ENCODE results near the gene CDH12. TPM values are rescaled to one million over a fixed set of nuclear protein-coding genes. Genes with fewer than 3 reads are reported as not detected.
"Not testable (repeated sequence)": the region's sequence is repeated elsewhere in the genome, so short reads cannot be mapped to it uniquely, and the experiment has no call there.

CDH12 gene
- total RNA-seq, 1 experiment from 2014 or later = not detected

- ChIA-PET POLR2A (no interaction called here), RAD21 (ENCODE audit: low non-redundant PET in 1 of 2, low total read pairs in 2 of 2, uncharacterized antibody in 2 of 2, unreplicated experiment in 2 of 2) (no interaction called here), CTCF (no interaction called here)
- intact Hi-C loops (cut with micrococcal nuclease) = no loop called here
- BruUV-seq (replicated peaks) = no TSS peak
- no peaks in the 10 kb centered on the region for H3K4me1 ChIP-seq (ENCODE audit: control insufficient read depth in 1 of 2, insufficient read depth in 2 of 2, low read length in 2 of 2)
- H3K4me2 ChIP-seq (ENCODE audit: low read length) = no peak overlapping the region
- no peaks in the 10 kb centered on the region for H3K9me2 ChIP-seq (ENCODE audit: insufficient read depth)
- no peak overlapping the region for H3K9ac ChIP-seq (ENCODE audit: low read length)
- no peak for TF ChIP-seq CEBPB (IDR thresholded peaks at IDR 0.05; ENCODE audit: low read depth)
- ATAC-seq = no peak
- no peaks in the 10 kb centered on the region for H3K36me3 ChIP-seq (ENCODE audit: control insufficient read depth in 1 of 2, insufficient read depth in 2 of 2, low read length in 2 of 2)
- no peaks in the 10 kb centered on the region for H4K20me1 ChIP-seq (ENCODE audit: insufficient read depth)
- H3K79me2 ChIP-seq (ENCODE audit: insufficient read depth, low read length) = no peaks in the 10 kb centered on the region
- peaks cover 8 to 10% of the 10 kb centered on the region in 2 experiments; a peak in 2 of 4 replicates for H3K9me3 ChIP-seq (ENCODE audit: control insufficient read depth in 1 of 2, insufficient read depth in 1 of 2, low read depth in 1 of 2, low read length in 2 of 2)
- no peak for DNase-seq (ENCODE audit: low read depth, low spot score)
- H3K4me3 ChIP-seq (replicated peaks in 1 of 2; ENCODE audit: low read depth in 1 of 2, low read length in 2 of 2) = no peak overlapping the region
- H3K27ac ChIP-seq (ENCODE audit: low read depth, low read length) = no peak overlapping the region
- no peaks in the 10 kb centered on the region for H3K27me3 ChIP-seq (ENCODE audit: insufficient read depth, low read length)
- H2AFZ ChIP-seq (ENCODE audit: low read depth, low read length, poor library complexity, severe bottlenecking) = no peak overlapping the region
Measured at GRCh38 chr5:22611327-22611726, 241.8 kb downstream of the CDH12 start.

- H3K36me3 ChIP-seq (ENCODE audit: control insufficient read depth in 1 of 2, insufficient read depth in 2 of 2, low read length in 2 of 2); H3K4me2 ChIP-seq (ENCODE audit: low read length); H3K27me3 ChIP-seq (ENCODE audit: insufficient read depth, low read length); H3K9me2 ChIP-seq (ENCODE audit: insufficient read depth); RAD21 ChIA-PET (ENCODE audit: low non-redundant PET in 1 of 2, low total read pairs in 2 of 2, uncharacterized antibody in 2 of 2, unreplicated experiment in 2 of 2); POLR2A ChIA-PET; CTCF ChIA-PET; ATAC-seq; H3K79me2 ChIP-seq (ENCODE audit: insufficient read depth, low read length); H4K20me1 ChIP-seq (ENCODE audit: insufficient read depth); H3K27ac ChIP-seq (ENCODE audit: low read depth, low read length); H3K9ac ChIP-seq (ENCODE audit: low read length); H3K4me1 ChIP-seq (ENCODE audit: control insufficient read depth in 1 of 2, insufficient read depth in 2 of 2, low read length in 2 of 2); DNase-seq (ENCODE audit: low read depth, low spot score); BruUV-seq (replicated peaks); H2AFZ ChIP-seq (ENCODE audit: low read depth, low read length, poor library complexity, severe bottlenecking); intact Hi-C loops (cut with micrococcal nuclease); H3K4me3 ChIP-seq (replicated peaks in 1 of 2; ENCODE audit: low read depth in 1 of 2, low read length in 2 of 2): not testable (repeated sequence)
- peaks cover 4 to 33% of the 10 kb centered on the region in 2 experiments; a peak in 2 of 4 replicates for H3K9me3 ChIP-seq (ENCODE audit: control insufficient read depth in 1 of 2, insufficient read depth in 1 of 2, low read depth in 1 of 2, low read length in 2 of 2)
Measured at GRCh38 chr5:22607498-22607897, 245.6 kb downstream of the CDH12 start.

GRCh38 chr5:22605473-22605872, 247.7 kb downstream of the CDH12 start:
- Histone ChIP-seq H3K4me2 (ENCODE audit: low read length) (no peak overlapping the region), H3K9me2 (ENCODE audit: insufficient read depth) (no peaks in the 10 kb centered on the region), H4K20me1 (ENCODE audit: insufficient read depth) (no peaks in the 10 kb centered on the region), H3K9ac (ENCODE audit: low read length) (no peak overlapping the region), H3K27me3 (ENCODE audit: insufficient read depth, low read length) (no peaks in the 10 kb centered on the region), H3K9me3 (ENCODE audit: control insufficient read depth in 1 of 2, insufficient read depth in 1 of 2, low read depth in 1 of 2, low read length in 2 of 2) (peaks cover 10 to 25% of the 10 kb centered on the region in 2 experiments; a peak in 2 of 4 replicates), H3K4me3 (replicated peaks in 1 of 2; ENCODE audit: low read depth in 1 of 2, low read length in 2 of 2) (no peak overlapping the region), H3K27ac (ENCODE audit: low read depth, low read length) (no peak overlapping the region), H2AFZ (ENCODE audit: low read depth, low read length, poor library complexity, severe bottlenecking) (no peak overlapping the region), H3K79me2 (ENCODE audit: insufficient read depth, low read length) (no peaks in the 10 kb centered on the region), H3K36me3 (ENCODE audit: control insufficient read depth in 1 of 2, insufficient read depth in 2 of 2, low read length in 2 of 2) (no peaks in the 10 kb centered on the region), H3K4me1 (ENCODE audit: control insufficient read depth in 1 of 2, insufficient read depth in 2 of 2, low read length in 2 of 2) (no peaks in the 10 kb centered on the region)
- ChIA-PET RAD21 (ENCODE audit: low non-redundant PET in 1 of 2, low total read pairs in 2 of 2, uncharacterized antibody in 2 of 2, unreplicated experiment in 2 of 2) (no interaction called here), CTCF (no interaction called here), POLR2A (no interaction called here)
- no peak for ATAC-seq
- no TSS peak for BruUV-seq (replicated peaks)
- no peak for DNase-seq (ENCODE audit: low read depth, low spot score)
- intact Hi-C loops (cut with micrococcal nuclease) = no loop called here
- TF ChIP-seq EZH2phosphoT487 (IDR thresholded peaks at IDR 0.05; ENCODE audit: borderline replicate concordance) (no peak), YY1 (IDR thresholded peaks at IDR 0.05; ENCODE audit: extremely low read depth, insufficient replicate concordance, low read depth, low read length) (no peak), TCF7L2 (IDR thresholded peaks at IDR 0.05; ENCODE audit: borderline replicate concordance, extremely low read depth, insufficient read depth, insufficient read length) (no peak)
